Lung (tissue), 12 donors: ENCODE measurements around the gene ECHS1. TPM values are rescaled to one million over a fixed set of nuclear protein-coding genes. Genes with fewer than 3 reads are reported as not detected.

Experiments
- ATAC-seq: fragments of 200-7000 bp; cut with Tn5 transposase; one replicate; pipeline ENCODE4 v1.9.1; 2020; ENCODE audit warnings: moderate number of reproducible peaks; ENCODE audit not compliant: insufficient read depth, low FRiP score
- DNase-seq, 3 donors: peaks; one replicate each; pipeline ENCODE4 v3.0.0-alpha.2; 2013 to 2017
- H3K27ac ChIP-seq, 2 donors: one replicate each; pipeline ENCODE4 v1.5.1; 2013; ENCODE audit warnings: mild to moderate bottlenecking in 2 of 2, moderate library complexity in 2 of 2, control low read depth in 1 of 2, inconsistent platforms in 1 of 2, low read depth in 1 of 2, low read length in 1 of 2
- H3K27me3 ChIP-seq, 3 donors: one replicate each; pipeline ENCODE4 v1.5.1; 2013; ENCODE audit warnings: low read length in 2 of 3; ENCODE audit not compliant: control insufficient read depth in 3 of 3, insufficient read depth in 3 of 3
- H3K36me3 ChIP-seq, 4 donors: one replicate each; pipeline ENCODE4 v1.5.1; 2013; ENCODE audit warnings: low read length in 4 of 4, mild to moderate bottlenecking in 1 of 4, moderate library complexity in 1 of 4; ENCODE audit not compliant: control insufficient read depth in 4 of 4, insufficient read depth in 4 of 4
- H3K4me1 ChIP-seq, 5 donors: one replicate each; pipeline ENCODE4 v1.5.1; 2013; ENCODE audit warnings: low read length in 5 of 5, mild to moderate bottlenecking in 2 of 5, moderate library complexity in 1 of 5; ENCODE audit not compliant: control insufficient read depth in 5 of 5, insufficient read depth in 5 of 5
- H3K4me3 ChIP-seq: one replicate; pipeline ENCODE4 v1.5.1; 2013; ENCODE audit warnings: mild to moderate bottlenecking, control low read depth, moderate library complexity
- H3K9ac ChIP-seq, 2 donors: one replicate each; pipeline ENCODE4 v1.5.1; 2013; ENCODE audit warnings: low read length in 2 of 2, control low read depth in 1 of 2; ENCODE audit not compliant: insufficient read depth in 1 of 2
- H3K9me3 ChIP-seq, 4 donors: one replicate each; pipeline ENCODE4 v1.5.1; 2013; ENCODE audit warnings: low read length in 3 of 4, mild to moderate bottlenecking in 1 of 4, moderate library complexity in 1 of 4; ENCODE audit not compliant: control insufficient read depth in 4 of 4, insufficient read depth in 3 of 4
- WGBS, 2 donors: extraction: QIAGEN DNeasy Blood & Tissue Kit; methylation state at CpG; one replicate each; pipeline ENCODE4 v1.1.7; 2013; 5-methylcytosine and 5-hydroxymethylcytosine counted together
- polyA plus RNA-seq, 2 donors: library from polyadenylated mRNA; stranded (reverse); fragments of 200-250 nt; gene quantifications; one replicate each; pipeline ENCODE4 v1.2.1, GENCODE V29; 2013
- total RNA-seq, 2 donors: library from RNA; depleted of rRNA in 1 of 2; stranded (reverse); fragments of >200 nt in 1 of 2; gene quantifications; one replicate each; pipeline ENCODE4 v1.2.1, GENCODE V29; 2014 to 2021
- TF ChIP-seq, protein P1 (sequence below): IDR thresholded peaks from 2 replicates; pipeline ENCODE4 v1.5.1; 2012; ENCODE audit warnings: mild to moderate bottlenecking; ENCODE audit errors: control extremely low read depth, extremely low read depth
- donor health status: control.
- donor health status: control.
- donor health status: Bipolar disorder and iron deficiency.
- donor health status: healthy.
- donor health status: DM: yes; HTN: yes; CAD: no.

The ECHS1 gene
- total and polyA plus RNA-seq, 4 donors: 44.5 to 83.9 (median 76.7) TPM

DNA sequence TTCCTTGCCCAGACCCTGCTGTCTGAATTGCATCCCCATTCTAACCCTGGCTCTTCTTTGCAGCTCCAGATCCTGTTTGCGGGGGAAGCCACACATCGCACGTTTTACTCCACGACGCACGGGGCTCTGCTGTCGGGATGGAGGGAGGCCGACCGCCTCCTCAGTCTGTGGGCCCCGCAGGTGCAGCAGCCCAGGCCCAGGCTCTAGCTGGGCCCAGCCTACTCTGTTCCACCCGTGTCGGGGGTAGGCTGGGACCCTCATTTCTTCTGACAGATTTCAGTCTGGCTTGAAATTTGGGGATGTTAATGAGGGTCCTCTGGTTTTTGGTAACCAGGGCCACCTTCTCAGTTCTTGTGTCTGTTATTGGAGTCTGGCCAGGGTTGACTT lies 18.1 kb upstream of the ECHS1 start:
- 96 to 97% methylated on average over 12 of the region's 12 CpGs for WGBS, 2 donors
- DNase-seq (no peak), ATAC-seq (no peak)
- peaks cover 0 to 10% (median 4%) of the 10 kb centered on the region in 4 donors for H3K36me3 ChIP-seq
- H3K9ac ChIP-seq: no peak overlapping the region
- no peak overlapping the region for H3K4me3 ChIP-seq
- H3K9me3 ChIP-seq: no peaks in the 10 kb centered on the region
- no peaks in the 10 kb centered on the region for H3K27me3 ChIP-seq
- TF ChIP-seq, protein P1, sequence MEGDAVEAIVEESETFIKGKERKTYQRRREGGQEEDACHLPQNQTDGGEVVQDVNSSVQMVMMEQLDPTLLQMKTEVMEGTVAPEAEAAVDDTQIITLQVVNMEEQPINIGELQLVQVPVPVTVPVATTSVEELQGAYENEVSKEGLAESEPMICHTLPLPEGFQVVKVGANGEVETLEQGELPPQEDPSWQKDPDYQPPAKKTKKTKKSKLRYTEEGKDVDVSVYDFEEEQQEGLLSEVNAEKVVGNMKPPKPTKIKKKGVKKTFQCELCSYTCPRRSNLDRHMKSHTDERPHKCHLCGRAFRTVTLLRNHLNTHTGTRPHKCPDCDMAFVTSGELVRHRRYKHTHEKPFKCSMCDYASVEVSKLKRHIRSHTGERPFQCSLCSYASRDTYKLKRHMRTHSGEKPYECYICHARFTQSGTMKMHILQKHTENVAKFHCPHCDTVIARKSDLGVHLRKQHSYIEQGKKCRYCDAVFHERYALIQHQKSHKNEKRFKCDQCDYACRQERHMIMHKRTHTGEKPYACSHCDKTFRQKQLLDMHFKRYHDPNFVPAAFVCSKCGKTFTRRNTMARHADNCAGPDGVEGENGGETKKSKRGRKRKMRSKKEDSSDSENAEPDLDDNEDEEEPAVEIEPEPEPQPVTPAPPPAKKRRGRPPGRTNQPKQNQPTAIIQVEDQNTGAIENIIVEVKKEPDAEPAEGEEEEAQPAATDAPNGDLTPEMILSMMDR: no peak
- H3K4me1 ChIP-seq: peaks cover 0 to 9% (median 0%) of the 10 kb centered on the region in 5 donors
- no peak overlapping the region for H3K27ac ChIP-seq

DNA sequence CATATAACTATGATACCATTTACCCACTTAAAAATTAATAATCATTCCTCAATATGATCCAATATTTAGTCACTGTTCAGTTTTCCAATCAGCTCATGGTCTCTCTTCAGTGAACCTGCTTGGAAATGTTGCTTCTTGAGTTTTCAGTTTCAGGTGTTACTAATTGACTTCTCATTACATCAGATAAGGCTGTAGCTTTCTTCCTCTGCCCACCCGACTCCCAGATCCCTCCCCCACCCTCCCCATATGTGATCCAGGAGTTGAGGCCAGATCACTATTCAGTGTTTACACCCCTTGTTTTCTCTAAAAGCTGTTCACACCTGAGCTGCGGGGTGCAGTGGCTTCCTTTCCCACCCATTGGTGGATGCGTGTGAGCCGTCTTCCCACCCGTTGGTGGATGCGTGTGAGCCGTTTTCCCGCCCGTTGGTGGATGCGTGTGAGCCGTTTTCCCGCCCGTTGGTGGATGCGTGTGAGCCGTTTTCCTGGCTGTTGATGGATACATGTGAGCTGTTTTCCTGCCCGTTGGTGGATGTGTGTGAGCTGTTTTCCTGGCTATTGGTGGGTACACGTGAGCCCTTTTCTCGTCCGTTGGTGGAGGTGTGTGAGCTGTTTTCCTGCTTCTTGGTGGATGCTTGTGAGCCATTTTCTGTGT lies 17.6 kb upstream of the ECHS1 start:
- no peak overlapping the region for H3K27ac ChIP-seq
- no peak overlapping the region for H3K9ac ChIP-seq
- peaks cover 0 to 9% (median 0%) of the 10 kb centered on the region in 5 donors for H3K4me1 ChIP-seq
- H3K4me3 ChIP-seq: no peak overlapping the region
- ATAC-seq (no peak), DNase-seq (no peak)
- H3K27me3 ChIP-seq: no peaks in the 10 kb centered on the region
- H3K36me3 ChIP-seq: peaks cover 0 to 6% (median 4%) of the 10 kb centered on the region in 4 donors
- 91 to 93% methylated on average over 19 of the region's 19 CpGs for WGBS, 2 donors
- TF ChIP-seq, protein P1: no peak
- no peaks in the 10 kb centered on the region for H3K9me3 ChIP-seq

- H3K27me3 ChIP-seq: no peaks in the 10 kb centered on the region
- H3K27ac ChIP-seq: peak overlapping the region; percentile 39 to 57
- no peak for ATAC-seq
- WGBS, 2 donors: 55 to 74% methylated on average over 39 of the region's 39 CpGs
- no peaks in the 10 kb centered on the region for H3K9me3 ChIP-seq
- TF ChIP-seq, protein P1: no peak
- no peak overlapping the region for H3K9ac ChIP-seq
- DNase-seq: no peak
- H3K4me1 ChIP-seq: peaks cover 0 to 3% (median 0%) of the 10 kb centered on the region in 5 donors
- H3K36me3 ChIP-seq: peaks cover 0 to 9% (median 5%) of the 10 kb centered on the region in 4 donors
- H3K4me3 ChIP-seq: no peak overlapping the region
Measured at GRCh38 chr10:133388973-133389818, 16.0 kb upstream of the ECHS1 start.
